AG09309 (cell line): ENCODE data around the gene TTC29.

Experiments used
- DNase-seq: peaks from one replicate; pipeline ENCODE4 v3.0.0-alpha.2; 2010; ENCODE audit warnings: low read depth
- H3K4me3 ChIP-seq: 2 replicates; pipeline ENCODE4 v1.5.1; 2011; ENCODE audit warnings: mild to moderate bottlenecking, low read depth, low read length, moderate library complexity; ENCODE audit not compliant: control insufficient read depth
- CTCF ChIP-seq: IDR thresholded peaks from 2 replicates; pipeline ENCODE4 v1.5.1; 2011; ENCODE audit warnings: mild to moderate bottlenecking, low read depth, low read length, inconsistent platforms; ENCODE audit not compliant: insufficient read depth, control insufficient read depth; ENCODE audit errors: missing control alignments

Gene TTC29, protein sequence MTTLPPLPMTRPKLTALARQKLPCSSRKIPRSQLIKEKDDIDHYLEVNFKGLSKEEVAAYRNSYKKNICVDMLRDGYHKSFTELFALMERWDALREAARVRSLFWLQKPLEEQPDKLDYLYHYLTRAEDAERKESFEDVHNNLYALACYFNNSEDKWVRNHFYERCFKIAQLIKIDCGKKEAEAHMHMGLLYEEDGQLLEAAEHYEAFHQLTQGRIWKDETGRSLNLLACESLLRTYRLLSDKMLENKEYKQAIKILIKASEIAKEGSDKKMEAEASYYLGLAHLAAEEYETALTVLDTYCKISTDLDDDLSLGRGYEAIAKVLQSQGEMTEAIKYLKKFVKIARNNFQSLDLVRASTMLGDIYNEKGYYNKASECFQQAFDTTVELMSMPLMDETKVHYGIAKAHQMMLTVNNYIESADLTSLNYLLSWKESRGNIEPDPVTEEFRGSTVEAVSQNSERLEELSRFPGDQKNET

DNA sequence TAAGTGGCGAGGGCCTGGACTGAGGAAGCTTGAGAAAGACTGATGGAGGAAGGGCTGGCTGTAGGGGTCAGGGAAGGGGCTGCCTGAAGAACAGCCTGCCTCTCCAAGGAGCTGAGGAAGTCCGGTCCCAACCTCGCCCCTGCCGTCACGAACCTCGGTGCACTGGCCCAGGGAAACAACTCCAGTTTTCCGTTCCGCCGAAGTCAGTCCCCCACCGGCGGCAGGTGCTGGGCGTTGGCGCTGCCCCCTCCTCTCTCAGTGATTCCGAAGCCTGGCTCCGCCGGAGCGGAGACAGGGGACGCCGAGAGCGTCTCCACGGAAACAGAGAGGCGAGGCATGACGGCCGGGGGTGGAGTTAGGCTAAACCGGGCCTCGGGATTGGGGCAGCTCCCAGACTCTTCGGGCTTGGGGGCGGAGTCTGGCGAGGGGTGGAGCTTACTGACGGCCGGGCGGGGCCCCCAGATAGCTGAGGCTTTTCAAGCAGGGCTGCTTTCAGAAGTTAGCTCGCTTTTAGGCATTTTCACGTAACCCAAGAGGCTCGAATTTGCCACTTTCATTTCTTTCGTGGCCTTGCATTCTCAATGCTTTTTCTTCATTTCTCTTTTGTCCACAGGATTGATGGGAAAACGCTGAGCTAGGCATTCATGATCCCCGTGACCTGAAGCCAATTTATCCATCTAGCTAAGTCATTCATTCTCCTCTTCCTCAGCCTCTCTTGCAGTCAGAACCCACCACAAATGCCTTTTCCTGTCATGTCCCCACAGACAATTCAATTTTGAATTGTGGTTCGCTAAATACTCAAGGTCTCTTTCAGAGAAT is at the start of gene TTC29:
Gene TTC29, minus strand, starts transcription at position 309 of the 819 bp plus-strand sequence. CDS start 5,969 bp downstream, outside the sequence.
- DNase-seq: peak; percentile 20
- no peak for TF ChIP-seq CTCF
- peak within 1 kb of the TSS; percentile 72 for H3K4me3 ChIP-seq

GRCh38 chr4:146981651-146982050 is 36.0 kb upstream of the TTC29 start:
- DNase-seq: no peak
- no peak overlapping the region for H3K4me3 ChIP-seq
- no peak for TF ChIP-seq CTCF

DNA sequence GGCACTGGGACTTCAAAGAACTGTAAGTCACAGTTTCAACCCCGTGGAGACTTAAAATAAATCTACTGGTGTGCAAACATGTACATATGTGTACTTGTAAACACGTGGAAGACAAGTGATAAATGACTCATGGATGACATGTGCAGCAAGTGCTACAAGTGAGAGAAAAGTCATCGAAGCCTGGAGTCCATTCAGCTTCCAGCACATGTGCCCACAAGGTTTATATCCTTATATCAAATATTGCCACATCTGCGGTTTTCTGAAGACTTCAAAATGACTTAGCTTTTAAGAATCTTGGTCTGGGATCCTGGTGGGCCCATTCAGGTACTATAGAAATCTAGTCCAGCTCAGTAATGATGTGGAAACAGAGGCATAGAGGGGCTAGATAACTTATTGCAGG is 33.0 kb upstream of the TTC29 start:
- no peak for TF ChIP-seq CTCF
- no peak for DNase-seq
- no peak overlapping the region for H3K4me3 ChIP-seq

GRCh38 chr4:146976145-146976544 is 30.5 kb upstream of the TTC29 start:
- no peak for TF ChIP-seq CTCF
- no peak overlapping the region for H3K4me3 ChIP-seq
- DNase-seq: no peak

DNA sequence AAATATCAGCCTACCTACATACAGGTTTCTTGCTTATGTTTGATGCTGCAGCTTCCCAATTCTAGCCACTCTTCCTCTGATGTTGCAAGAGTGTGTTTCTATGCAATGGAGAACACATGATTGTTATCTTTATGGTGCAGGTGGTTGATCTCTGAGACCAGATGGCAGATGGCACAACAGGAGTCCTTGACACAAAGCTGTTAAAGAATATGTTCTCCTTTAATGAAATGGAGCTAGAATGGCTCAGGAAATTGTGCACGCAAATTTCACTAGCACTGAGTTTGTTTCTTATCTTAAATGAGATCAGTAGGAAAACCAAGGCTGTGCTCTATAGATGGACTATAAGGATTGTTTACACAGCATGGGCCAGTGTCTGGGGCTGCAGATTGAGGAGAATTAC is 29.9 kb upstream of the TTC29 start:
- no peak for DNase-seq
- TF ChIP-seq CTCF: no peak
- H3K4me3 ChIP-seq: no peak overlapping the region

GRCh38 chr4:146975036-146975435 is 29.4 kb upstream of the TTC29 start:
- no peak for TF ChIP-seq CTCF
- DNase-seq: no peak

More at GRCh38 chr4:146975036-146975435, 29.4 kb upstream of the TTC29 start:
- H3K4me3 ChIP-seq: no peak overlapping the region
